Ectodermal cell (in vitro differentiated cells): Measurements from ENCODE around the gene NAGA.

ENCODE experiments used
- H3K27ac ChIP-seq: 2 replicates; pipeline ENCODE4 v1.7.0; 2013; ENCODE audit warnings: mild to moderate bottlenecking, low read depth, low read length; ENCODE audit not compliant: insufficient read depth, poor library complexity, severe bottlenecking
- H3K27me3 ChIP-seq: 2 replicates; pipeline ENCODE4 v1.7.0; 2013; ENCODE audit warnings: mild to moderate bottlenecking, low read length; ENCODE audit not compliant: insufficient read depth, control insufficient read depth, poor library complexity, severe bottlenecking
- H3K36me3 ChIP-seq: one replicate; pipeline ENCODE4 v1.7.0; 2013; ENCODE audit warnings: low read length; ENCODE audit not compliant: control insufficient read depth, insufficient read depth
- H3K4me1 ChIP-seq: one replicate; pipeline ENCODE4 v1.7.0; 2013; ENCODE audit warnings: low read length; ENCODE audit not compliant: control insufficient read depth, insufficient read depth
- H3K4me3 ChIP-seq: 2 replicates; pipeline ENCODE4 v1.7.0; 2013; ENCODE audit warnings: low read depth, low read length, control low read depth; ENCODE audit not compliant: insufficient read depth
- H3K9me3 ChIP-seq: 2 replicates; pipeline ENCODE4 v1.7.0; 2013; ENCODE audit warnings: mild to moderate bottlenecking, low read length, moderate library complexity; ENCODE audit not compliant: control insufficient read depth
- WGBS, 2 experiments: methylation state at CpG; one replicate each; pipeline ENCODE4 v1.1.7; 2013; ENCODE audit warnings: missing lambda C conversion rate in 2 of 2; 5-methylcytosine and 5-hydroxymethylcytosine counted together

NAGA gene

GRCh38 chr22:42039271-42039670 is 31.3 kb downstream of the NAGA start:
- Histone ChIP-seq H3K27me3 (no peaks in the 10 kb centered on the region), H3K4me3 (no peak overlapping the region), H3K27ac (no peak overlapping the region), H3K4me1 (no peaks in the 10 kb centered on the region), H3K9me3 (peaks cover 2% of the 10 kb centered on the region), H3K36me3 (no peaks in the 10 kb centered on the region)
- WGBS, 2 experiments, result 88 to 93% methylated on average over 4 to 5 of the region's 5 CpGs

- H3K27me3 ChIP-seq, result no peaks in the 10 kb centered on the region
- H3K9me3 ChIP-seq, result peaks cover 2% of the 10 kb centered on the region
- 86 to 88% methylated on average over 8 of the region's 8 CpGs for WGBS, 2 experiments
- H3K27ac ChIP-seq, result no peak overlapping the region
- no peak overlapping the region for H3K4me3 ChIP-seq
- no peaks in the 10 kb centered on the region for H3K4me1 ChIP-seq
- no peaks in the 10 kb centered on the region for H3K36me3 ChIP-seq
These were observed 35.4 kb downstream of the NAGA start for GRCh38 chr22:42035256-42035655.

GRCh38 chr22:42033263-42034181 is 37.1 kb downstream of the NAGA start:
- 86 to 90% methylated on average over 5 of the region's 5 CpGs for WGBS, 2 experiments

GRCh38 chr22:42026705-42027104 is 43.9 kb downstream of the NAGA start:
- no peaks in the 10 kb centered on the region for H3K4me1 ChIP-seq
- H3K27me3 ChIP-seq, result no peaks in the 10 kb centered on the region
- H3K27ac ChIP-seq, result no peak overlapping the region
- no peaks in the 10 kb centered on the region for H3K9me3 ChIP-seq
- 88 to 91% methylated on average over 10 of the region's 10 CpGs for WGBS, 2 experiments
- no peaks in the 10 kb centered on the region for H3K36me3 ChIP-seq
- no peak overlapping the region for H3K4me3 ChIP-seq

More at GRCh38 chr22:42033263-42034181, 37.1 kb downstream of the NAGA start:
- Histone ChIP-seq H3K27ac (no peak overlapping the region), H3K4me3 (no peak overlapping the region), H3K36me3 (no peaks in the 10 kb centered on the region), H3K27me3 (no peaks in the 10 kb centered on the region), H3K4me1 (no peaks in the 10 kb centered on the region), H3K9me3 (peaks cover 2% of the 10 kb centered on the region)

GRCh38 chr22:42025421-42025820 is 45.2 kb downstream of the NAGA start:
- Histone ChIP-seq H3K4me3 (no peak overlapping the region), H3K4me1 (no peaks in the 10 kb centered on the region), H3K27me3 (no peaks in the 10 kb centered on the region), H3K27ac (no peak overlapping the region), H3K9me3 (no peaks in the 10 kb centered on the region), H3K36me3 (no peaks in the 10 kb centered on the region)
- 97 to 100% methylated on average over 1 of the region's 1 CpG for WGBS, 2 experiments

GRCh38 chr22:42022162-42022847 is 48.3 kb downstream of the NAGA start:
- Histone ChIP-seq H3K9me3 (no peaks in the 10 kb centered on the region), H3K4me3 (no peak overlapping the region), H3K27me3 (no peaks in the 10 kb centered on the region), H3K36me3 (no peaks in the 10 kb centered on the region), H3K4me1 (no peaks in the 10 kb centered on the region), H3K27ac (no peak overlapping the region)
- 91 to 96% methylated on average over 2 of the region's 2 CpGs for WGBS, 2 experiments

GRCh38 chr22:42021571-42021970 is 49.0 kb downstream of the NAGA start:
- H3K27ac ChIP-seq, result no peak overlapping the region
- no peaks in the 10 kb centered on the region for H3K36me3 ChIP-seq
- H3K27me3 ChIP-seq, result no peaks in the 10 kb centered on the region
- 76 to 86% methylated on average over 1 to 2 of the region's 2 CpGs for WGBS, 2 experiments
- H3K9me3 ChIP-seq, result no peaks in the 10 kb centered on the region
- no peaks in the 10 kb centered on the region for H3K4me1 ChIP-seq
- no peak overlapping the region for H3K4me3 ChIP-seq

GRCh38 chr22:42018224-42018623 is 52.4 kb downstream of the NAGA start:
- Histone ChIP-seq H3K36me3 (no peaks in the 10 kb centered on the region), H3K27ac (no peak overlapping the region), H3K4me3 (no peak overlapping the region), H3K9me3 (no peaks in the 10 kb centered on the region), H3K4me1 (no peaks in the 10 kb centered on the region), H3K27me3 (no peaks in the 10 kb centered on the region)
- WGBS, 2 experiments, result 59 to 84% methylated on average over 1 of the region's 1 CpG

- Histone ChIP-seq H3K9me3 (no peaks in the 10 kb centered on the region), H3K27ac (no peak overlapping the region), H3K4me3 (no peak overlapping the region), H3K27me3 (no peaks in the 10 kb centered on the region), H3K36me3 (no peaks in the 10 kb centered on the region), H3K4me1 (no peaks in the 10 kb centered on the region)
- WGBS, 2 experiments, result 81 to 83% methylated on average over 9 to 10 of the region's 10 CpGs
These were observed 54.5 kb downstream of the NAGA start for GRCh38 chr22:42016111-42016510.

GRCh38 chr22:42013385-42013784 is 57.2 kb downstream of the NAGA start:
- H3K27ac ChIP-seq, result no peak overlapping the region
- H3K27me3 ChIP-seq, result no peaks in the 10 kb centered on the region
- no peaks in the 10 kb centered on the region for H3K36me3 ChIP-seq
- no peaks in the 10 kb centered on the region for H3K4me1 ChIP-seq
- H3K4me3 ChIP-seq, result no peak overlapping the region
- 85 to 86% methylated on average over 4 of the region's 4 CpGs for WGBS, 2 experiments
- H3K9me3 ChIP-seq, result peaks cover 3% of the 10 kb centered on the region
